ENCODE data around the gene MYCL. TPM values are rescaled to one million over a fixed set of nuclear protein-coding genes. Genes with fewer than 3 reads are reported as not detected.

Gene MYCL
- total and polyA plus RNA-seq, 2 of the 13 experiments (the other 11 are each of a cell fraction or from before 2014, with no cell fraction given): 0.31 to 1.7 TPM

DNA sequence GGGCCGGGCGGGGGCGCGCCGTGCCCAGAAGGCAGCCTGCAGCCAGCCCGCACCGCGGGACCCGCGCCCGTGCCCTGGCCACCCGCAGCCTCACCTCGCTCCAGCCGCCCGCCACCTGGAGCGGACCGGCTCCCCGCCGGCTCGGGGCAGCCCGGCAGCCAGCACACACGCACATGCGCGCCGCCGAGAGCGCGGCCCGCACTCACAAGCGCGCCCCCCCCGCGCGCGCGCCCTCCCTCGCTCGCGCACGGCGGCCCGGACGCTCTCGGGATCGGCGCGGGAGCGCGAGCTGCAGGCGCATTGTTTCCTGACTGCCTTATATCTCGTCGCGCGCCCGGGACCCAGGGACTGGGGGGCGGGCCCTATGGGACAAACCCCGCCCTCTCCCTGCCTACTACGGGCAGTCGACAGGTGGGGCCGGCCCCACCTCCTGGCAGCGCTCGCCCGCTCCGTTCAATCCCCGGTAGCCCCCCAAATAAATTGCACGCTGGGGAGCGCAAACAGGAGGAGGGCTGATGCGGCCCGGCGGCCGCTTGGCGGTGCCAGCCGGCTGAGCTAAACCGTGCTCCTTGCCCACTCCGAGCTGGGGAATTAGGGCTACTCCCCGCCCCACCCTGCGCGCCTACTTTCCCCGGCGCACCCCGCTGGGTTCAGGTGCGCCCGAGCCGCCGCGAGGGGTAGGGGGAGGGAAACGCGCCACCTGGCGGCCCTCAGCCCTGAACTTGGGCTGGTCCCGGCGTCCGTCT lies at the start of gene MYCL (continued):
- TF ChIP-seq, protein P1, sequence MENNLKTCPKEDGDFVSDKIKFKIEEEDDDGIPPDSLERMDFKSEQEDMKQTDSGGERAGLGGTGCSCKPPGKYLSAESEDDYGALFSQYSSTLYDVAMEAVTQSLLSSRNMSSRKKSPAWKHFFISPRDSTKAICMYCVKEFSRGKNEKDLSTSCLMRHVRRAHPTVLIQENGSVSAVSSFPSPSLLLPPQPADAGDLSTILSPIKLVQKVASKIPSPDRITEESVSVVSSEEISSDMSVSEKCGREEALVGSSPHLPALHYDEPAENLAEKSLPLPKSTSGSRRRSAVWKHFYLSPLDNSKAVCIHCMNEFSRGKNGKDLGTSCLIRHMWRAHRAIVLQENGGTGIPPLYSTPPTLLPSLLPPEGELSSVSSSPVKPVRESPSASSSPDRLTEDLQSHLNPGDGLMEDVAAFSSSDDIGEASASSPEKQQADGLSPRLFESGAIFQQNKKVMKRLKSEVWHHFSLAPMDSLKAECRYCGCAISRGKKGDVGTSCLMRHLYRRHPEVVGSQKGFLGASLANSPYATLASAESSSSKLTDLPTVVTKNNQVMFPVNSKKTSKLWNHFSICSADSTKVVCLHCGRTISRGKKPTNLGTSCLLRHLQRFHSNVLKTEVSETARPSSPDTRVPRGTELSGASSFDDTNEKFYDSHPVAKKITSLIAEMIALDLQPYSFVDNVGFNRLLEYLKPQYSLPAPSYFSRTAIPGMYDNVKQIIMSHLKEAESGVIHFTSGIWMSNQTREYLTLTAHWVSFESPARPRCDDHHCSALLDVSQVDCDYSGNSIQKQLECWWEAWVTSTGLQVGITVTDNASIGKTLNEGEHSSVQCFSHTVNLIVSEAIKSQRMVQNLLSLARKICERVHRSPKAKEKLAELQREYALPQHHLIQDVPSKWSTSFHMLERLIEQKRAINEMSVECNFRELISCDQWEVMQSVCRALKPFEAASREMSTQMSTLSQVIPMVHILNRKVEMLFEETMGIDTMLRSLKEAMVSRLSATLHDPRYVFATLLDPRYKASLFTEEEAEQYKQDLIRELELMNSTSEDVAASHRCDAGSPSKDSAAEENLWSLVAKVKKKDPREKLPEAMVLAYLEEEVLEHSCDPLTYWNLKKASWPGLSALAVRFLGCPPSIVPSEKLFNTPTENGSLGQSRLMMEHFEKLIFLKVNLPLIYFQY (CRISPR knock-in tag; IDR thresholded peaks at IDR 0.05; ENCODE audit: borderline replicate concordance): peak; percentile 72; the same call in 1 of the 2 replicates
- TF ChIP-seq POLR2AphosphoS5 (IDR thresholded peaks at IDR 0.05; ENCODE audit: low read depth, low read length): no peak
- TF ChIP-seq, protein P2, sequence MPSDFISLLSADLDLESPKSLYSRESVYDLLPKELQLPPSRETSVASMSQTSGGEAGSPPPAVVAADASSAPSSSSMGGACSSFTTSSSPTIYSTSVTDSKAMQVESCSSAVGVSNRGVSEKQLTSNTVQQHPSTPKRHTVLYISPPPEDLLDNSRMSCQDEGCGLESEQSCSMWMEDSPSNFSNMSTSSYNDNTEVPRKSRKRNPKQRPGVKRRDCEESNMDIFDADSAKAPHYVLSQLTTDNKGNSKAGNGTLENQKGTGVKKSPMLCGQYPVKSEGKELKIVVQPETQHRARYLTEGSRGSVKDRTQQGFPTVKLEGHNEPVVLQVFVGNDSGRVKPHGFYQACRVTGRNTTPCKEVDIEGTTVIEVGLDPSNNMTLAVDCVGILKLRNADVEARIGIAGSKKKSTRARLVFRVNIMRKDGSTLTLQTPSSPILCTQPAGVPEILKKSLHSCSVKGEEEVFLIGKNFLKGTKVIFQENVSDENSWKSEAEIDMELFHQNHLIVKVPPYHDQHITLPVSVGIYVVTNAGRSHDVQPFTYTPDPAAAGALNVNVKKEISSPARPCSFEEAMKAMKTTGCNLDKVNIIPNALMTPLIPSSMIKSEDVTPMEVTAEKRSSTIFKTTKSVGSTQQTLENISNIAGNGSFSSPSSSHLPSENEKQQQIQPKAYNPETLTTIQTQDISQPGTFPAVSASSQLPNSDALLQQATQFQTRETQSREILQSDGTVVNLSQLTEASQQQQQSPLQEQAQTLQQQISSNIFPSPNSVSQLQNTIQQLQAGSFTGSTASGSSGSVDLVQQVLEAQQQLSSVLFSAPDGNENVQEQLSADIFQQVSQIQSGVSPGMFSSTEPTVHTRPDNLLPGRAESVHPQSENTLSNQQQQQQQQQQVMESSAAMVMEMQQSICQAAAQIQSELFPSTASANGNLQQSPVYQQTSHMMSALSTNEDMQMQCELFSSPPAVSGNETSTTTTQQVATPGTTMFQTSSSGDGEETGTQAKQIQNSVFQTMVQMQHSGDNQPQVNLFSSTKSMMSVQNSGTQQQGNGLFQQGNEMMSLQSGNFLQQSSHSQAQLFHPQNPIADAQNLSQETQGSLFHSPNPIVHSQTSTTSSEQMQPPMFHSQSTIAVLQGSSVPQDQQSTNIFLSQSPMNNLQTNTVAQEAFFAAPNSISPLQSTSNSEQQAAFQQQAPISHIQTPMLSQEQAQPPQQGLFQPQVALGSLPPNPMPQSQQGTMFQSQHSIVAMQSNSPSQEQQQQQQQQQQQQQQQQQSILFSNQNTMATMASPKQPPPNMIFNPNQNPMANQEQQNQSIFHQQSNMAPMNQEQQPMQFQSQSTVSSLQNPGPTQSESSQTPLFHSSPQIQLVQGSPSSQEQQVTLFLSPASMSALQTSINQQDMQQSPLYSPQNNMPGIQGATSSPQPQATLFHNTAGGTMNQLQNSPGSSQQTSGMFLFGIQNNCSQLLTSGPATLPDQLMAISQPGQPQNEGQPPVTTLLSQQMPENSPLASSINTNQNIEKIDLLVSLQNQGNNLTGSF (CRISPR knock-in tag; IDR thresholded peaks at IDR 0.05): no peak
- no peak for TF ChIP-seq ZNF20 (CRISPR knock-in tag; IDR thresholded peaks at IDR 0.05)
- TF ChIP-seq FOXA1 (IDR thresholded peaks at IDR 0.05): no peak
- TF ChIP-seq FOXA1 (CRISPR knock-in tag; IDR thresholded peaks at IDR 0.05): no peak
- no peak for TF ChIP-seq ZNF235 (CRISPR knock-in tag; IDR thresholded peaks at IDR 0.05; ENCODE audit: borderline replicate concordance)
- no peak for TF ChIP-seq SRSF9 (IDR thresholded peaks at IDR 0.05; ENCODE audit: borderline replicate concordance, insufficient read depth, low read depth, low read length, poor library complexity, severe bottlenecking)
- no peak for TF ChIP-seq JARID2 (CRISPR knock-in tag; IDR thresholded peaks at IDR 0.05; ENCODE audit: insufficient replicate concordance)
- no peak for TF ChIP-seq ZNF225 (CRISPR knock-in tag; IDR thresholded peaks at IDR 0.05)
- TF ChIP-seq, protein P3, sequence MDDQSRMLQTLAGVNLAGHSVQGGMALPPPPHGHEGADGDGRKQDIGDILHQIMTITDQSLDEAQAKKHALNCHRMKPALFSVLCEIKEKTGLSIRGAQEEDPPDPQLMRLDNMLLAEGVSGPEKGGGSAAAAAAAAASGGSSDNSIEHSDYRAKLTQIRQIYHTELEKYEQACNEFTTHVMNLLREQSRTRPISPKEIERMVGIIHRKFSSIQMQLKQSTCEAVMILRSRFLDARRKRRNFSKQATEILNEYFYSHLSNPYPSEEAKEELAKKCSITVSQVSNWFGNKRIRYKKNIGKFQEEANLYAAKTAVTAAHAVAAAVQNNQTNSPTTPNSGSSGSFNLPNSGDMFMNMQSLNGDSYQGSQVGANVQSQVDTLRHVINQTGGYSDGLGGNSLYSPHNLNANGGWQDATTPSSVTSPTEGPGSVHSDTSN (CRISPR knock-in tag; IDR thresholded peaks at IDR 0.05; ENCODE audit: borderline replicate concordance): no peak
- TF ChIP-seq, protein P4, sequence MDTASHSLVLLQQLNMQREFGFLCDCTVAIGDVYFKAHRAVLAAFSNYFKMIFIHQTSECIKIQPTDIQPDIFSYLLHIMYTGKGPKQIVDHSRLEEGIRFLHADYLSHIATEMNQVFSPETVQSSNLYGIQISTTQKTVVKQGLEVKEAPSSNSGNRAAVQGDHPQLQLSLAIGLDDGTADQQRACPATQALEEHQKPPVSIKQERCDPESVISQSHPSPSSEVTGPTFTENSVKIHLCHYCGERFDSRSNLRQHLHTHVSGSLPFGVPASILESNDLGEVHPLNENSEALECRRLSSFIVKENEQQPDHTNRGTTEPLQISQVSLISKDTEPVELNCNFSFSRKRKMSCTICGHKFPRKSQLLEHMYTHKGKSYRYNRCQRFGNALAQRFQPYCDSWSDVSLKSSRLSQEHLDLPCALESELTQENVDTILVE (CRISPR knock-in tag; IDR thresholded peaks at IDR 0.05): no peak
- TF ChIP-seq KDM4B (CRISPR knock-in tag; IDR thresholded peaks at IDR 0.05): peak; percentile 65; the same call in 1 of the 2 replicates
- TF ChIP-seq THYN1 (CRISPR knock-in tag; IDR thresholded peaks at IDR 0.05; ENCODE audit: borderline replicate concordance, low read depth): no peak
- no peak for TF ChIP-seq MEIS1 (CRISPR knock-in tag; IDR thresholded peaks at IDR 0.05; ENCODE audit: borderline replicate concordance)
- TF ChIP-seq ZNF33B (CRISPR knock-in tag; IDR thresholded peaks at IDR 0.05): no peak
- no peak; the same call in 1 of the 2 replicates for TF ChIP-seq TOE1 (CRISPR knock-in tag; IDR thresholded peaks at IDR 0.05)
